Activated naive CD4-positive, alpha-beta T cell treated with anti-CD3 and anti-CD28 coated beads, Interleukin-2, amount 10 ng/mL, durations not matched to agents 7 days and 5 days (primary cell): ENCODE data around the gene VWA5A.
"Not testable (repeated sequence)": the region's sequence is repeated elsewhere in the genome, so short reads cannot be mapped to it uniquely, and the experiment has no call there.

Experiments used
- CTCF ChIA-PET: fragments of 350-600 bp; sonication (Branson Sonifier 250); formaldehyde crosslinking; loops from one replicate; lab custom pipeline; 2021; ENCODE audit warnings: antibody characterized with exemption; lab: Charles Lee
- DNase-seq: peaks from one replicate; pipeline ENCODE4 v3.0.0-alpha.2; 2020
- H3K27ac Mint-ChIP-seq: one replicate; pipeline ENCODE4 v1.8.0; 2021; ENCODE audit warnings: mild to moderate bottlenecking, moderate library complexity, mixed read lengths
- H3K27me3 Mint-ChIP-seq: one replicate; pipeline ENCODE4 v1.8.0; 2021; ENCODE audit warnings: mild to moderate bottlenecking, mixed read lengths
- H3K36me3 Mint-ChIP-seq: one replicate; pipeline ENCODE4 v1.8.0; 2021; ENCODE audit warnings: mixed read lengths
- H3K4me1 Mint-ChIP-seq: one replicate; pipeline ENCODE4 v1.8.0; 2021; ENCODE audit warnings: mixed read lengths
- H3K4me3 Mint-ChIP-seq: one replicate; pipeline ENCODE4 v1.8.0; 2021; ENCODE audit warnings: mild to moderate bottlenecking, moderate library complexity, mixed read lengths
- H3K9me3 Mint-ChIP-seq: one replicate; pipeline ENCODE4 v1.8.0; 2021; ENCODE audit warnings: mixed read lengths

VWA5A gene

GRCh38 chr11:124160986-124161385 lies 45.7 kb downstream of the VWA5A start:
- Mint-ChIP-seq H3K27me3 (peaks cover 4% of the 10 kb centered on the region), H3K4me3 (no peak overlapping the region), H3K4me1 (no peaks in the 10 kb centered on the region), H3K9me3 (no peaks in the 10 kb centered on the region), H3K27ac (no peak overlapping the region), H3K36me3 (no peaks in the 10 kb centered on the region)
- CTCF ChIA-PET, result interaction anchor here (0.9 kb wide), 1 partner anchor 10 kb away, joined by 3 read pairs; no protein-coding TSS in a partner anchor
- DNase-seq, result no peak

- CTCF ChIA-PET, result interaction anchor here (1.5 kb wide), 1 partner anchor 8 kb away, joined by 3 read pairs; no protein-coding TSS in a partner anchor
- Mint-ChIP-seq H3K27ac (no peak overlapping the region), H3K4me3 (no peak overlapping the region), H3K36me3 (no peaks in the 10 kb centered on the region), H3K9me3 (no peaks in the 10 kb centered on the region), H3K27me3 (no peaks in the 10 kb centered on the region), H3K4me1 (no peaks in the 10 kb centered on the region)
- DNase-seq, result no peak
Observed at GRCh38 chr11:124167826-124168231, 52.6 kb downstream of the VWA5A start.

- H3K36me3 Mint-ChIP-seq, result no peaks in the 10 kb centered on the region
- H3K27me3 Mint-ChIP-seq, result no peaks in the 10 kb centered on the region
- H3K27ac Mint-ChIP-seq, result no peak overlapping the region
- H3K4me1 Mint-ChIP-seq, result no peaks in the 10 kb centered on the region
- no peaks in the 10 kb centered on the region for H3K9me3 Mint-ChIP-seq
- no peak overlapping the region for H3K4me3 Mint-ChIP-seq
- DNase-seq, result no peak
- CTCF ChIA-PET, result no interaction called here
Observed at GRCh38 chr11:124168796-124169195, 53.5 kb downstream of the VWA5A start.

GRCh38 chr11:124170315-124170714 lies 55.1 kb downstream of the VWA5A start:
- not testable (repeated sequence) for H3K4me1 Mint-ChIP-seq, H3K36me3 Mint-ChIP-seq, DNase-seq, H3K27me3 Mint-ChIP-seq, H3K4me3 Mint-ChIP-seq, H3K27ac Mint-ChIP-seq, H3K9me3 Mint-ChIP-seq
- CTCF ChIA-PET, result interaction anchor here (0.6 kb wide), 1 partner anchor 65 kb away, joined by 3 read pairs; no protein-coding TSS in a partner anchor

- Mint-ChIP-seq H3K4me1 (no peaks in the 10 kb centered on the region), H3K9me3 (no peaks in the 10 kb centered on the region), H3K27me3 (no peaks in the 10 kb centered on the region), H3K27ac (no peak overlapping the region), H3K36me3 (no peaks in the 10 kb centered on the region), H3K4me3 (no peak overlapping the region)
- DNase-seq, result no peak
- CTCF ChIA-PET, result interaction anchor here (0.9 to 1.0 kb wide), 2 partner anchors 10 to 99 kb away, joined by 3 read pairs; no protein-coding TSS in a partner anchor
Observed at GRCh38 chr11:124170801-124171586, 55.7 kb downstream of the VWA5A start.

- Mint-ChIP-seq H3K4me3 (no peak overlapping the region), H3K4me1 (no peaks in the 10 kb centered on the region), H3K27ac (no peak overlapping the region), H3K9me3 (no peaks in the 10 kb centered on the region), H3K27me3 (no peaks in the 10 kb centered on the region), H3K36me3 (no peaks in the 10 kb centered on the region)
- CTCF ChIA-PET, result no interaction called here
- DNase-seq, result no peak
Observed at GRCh38 chr11:124172101-124172500, 56.9 kb downstream of the VWA5A start.

GRCh38 chr11:124172599-124172998 lies 57.3 kb downstream of the VWA5A start:
- Mint-ChIP-seq H3K9me3 (no peaks in the 10 kb centered on the region), H3K27ac (no peak overlapping the region), H3K36me3 (no peaks in the 10 kb centered on the region), H3K4me1 (no peaks in the 10 kb centered on the region), H3K27me3 (no peaks in the 10 kb centered on the region), H3K4me3 (no peak overlapping the region)
- DNase-seq, result no peak
- CTCF ChIA-PET, result interaction anchor here (2.0 kb wide), 1 partner anchor 101 kb away, joined by 7 read pairs; no protein-coding TSS in a partner anchor

- no peak overlapping the region for H3K27ac Mint-ChIP-seq
- no peak overlapping the region for H3K4me3 Mint-ChIP-seq
- no peaks in the 10 kb centered on the region for H3K4me1 Mint-ChIP-seq
- no peaks in the 10 kb centered on the region for H3K36me3 Mint-ChIP-seq
- no peak for DNase-seq
- no peaks in the 10 kb centered on the region for H3K27me3 Mint-ChIP-seq
- CTCF ChIA-PET, result interaction anchor here (1.1 to 2.0 kb wide), 2 partner anchors 59 to 102 kb away, joined by 4 to 7 read pairs; partner anchors contain the start of gene VWA5A
- no peaks in the 10 kb centered on the region for H3K9me3 Mint-ChIP-seq
Observed at GRCh38 chr11:124174001-124174583, 58.8 kb downstream of the VWA5A start.

- H3K27ac Mint-ChIP-seq, result no peak overlapping the region
Observed at GRCh38 chr11:124176925-124177715, 61.9 kb downstream of the VWA5A start.

GRCh38 chr11:124179310-124179709 lies 64.1 kb downstream of the VWA5A start:
- no peaks in the 10 kb centered on the region for H3K27me3 Mint-ChIP-seq
- H3K4me1 Mint-ChIP-seq, result no peaks in the 10 kb centered on the region
- CTCF ChIA-PET, result no interaction called here
- H3K4me3 Mint-ChIP-seq, result no peak overlapping the region
- H3K36me3 Mint-ChIP-seq, result no peaks in the 10 kb centered on the region
- no peak for DNase-seq
- no peaks in the 10 kb centered on the region for H3K9me3 Mint-ChIP-seq
- no peak overlapping the region for H3K27ac Mint-ChIP-seq

More at GRCh38 chr11:124176925-124177715, 61.9 kb downstream of the VWA5A start:
- no peak overlapping the region for H3K4me3 Mint-ChIP-seq
- no peak for DNase-seq
- H3K9me3 Mint-ChIP-seq, result no peaks in the 10 kb centered on the region
- H3K4me1 Mint-ChIP-seq, result no peaks in the 10 kb centered on the region
- H3K36me3 Mint-ChIP-seq, result no peaks in the 10 kb centered on the region
- CTCF ChIA-PET, result interaction anchor here (0.9 kb wide), 1 partner anchor 18 kb away, joined by 3 read pairs; no protein-coding TSS in a partner anchor
- H3K27me3 Mint-ChIP-seq, result no peaks in the 10 kb centered on the region

- Mint-ChIP-seq H3K4me3 (no peak within 1 kb of the TSS), H3K4me1 (no peaks in the 10 kb centered on the region), H3K27me3 (no peaks in the 10 kb centered on the region), H3K9me3 (no peaks in the 10 kb centered on the region), H3K27ac (no peak within 1 kb of the TSS), H3K36me3 (no peaks in the 10 kb centered on the region)
- DNase-seq, result no peak
- CTCF ChIA-PET, result no interaction called here
Observed at GRCh38 chr11:124183068-124183467, 67.8 kb downstream of the VWA5A start, which contains the start of gene OR10D3. Gene OR10D3 (plus strand): TSS chr11:124183345. CDS start chr11:124185270, 1,925 bp downstream.

- no peaks in the 10 kb centered on the region for H3K9me3 Mint-ChIP-seq
- H3K27me3 Mint-ChIP-seq, result no peaks in the 10 kb centered on the region
- H3K27ac Mint-ChIP-seq, result no peak overlapping the region
- CTCF ChIA-PET, result interaction anchor here (1.1 kb wide), 1 partner anchor 119 kb away, joined by 3 read pairs; no protein-coding TSS in a partner anchor
- no peaks in the 10 kb centered on the region for H3K4me1 Mint-ChIP-seq
- DNase-seq, result no peak
- H3K36me3 Mint-ChIP-seq, result no peaks in the 10 kb centered on the region
- H3K4me3 Mint-ChIP-seq, result no peak overlapping the region
Observed at GRCh38 chr11:124190298-124191139, 75.3 kb downstream of the VWA5A start.
